Measurements from ENCODE around the gene TRAT1. TPM values are rescaled to one million over a fixed set of nuclear protein-coding genes. Genes with fewer than 3 reads are reported as not detected.

Gene TRAT1
- total RNA-seq, 2 experiments from 2014 or later: 13.8 to 15.5 TPM

DNA sequence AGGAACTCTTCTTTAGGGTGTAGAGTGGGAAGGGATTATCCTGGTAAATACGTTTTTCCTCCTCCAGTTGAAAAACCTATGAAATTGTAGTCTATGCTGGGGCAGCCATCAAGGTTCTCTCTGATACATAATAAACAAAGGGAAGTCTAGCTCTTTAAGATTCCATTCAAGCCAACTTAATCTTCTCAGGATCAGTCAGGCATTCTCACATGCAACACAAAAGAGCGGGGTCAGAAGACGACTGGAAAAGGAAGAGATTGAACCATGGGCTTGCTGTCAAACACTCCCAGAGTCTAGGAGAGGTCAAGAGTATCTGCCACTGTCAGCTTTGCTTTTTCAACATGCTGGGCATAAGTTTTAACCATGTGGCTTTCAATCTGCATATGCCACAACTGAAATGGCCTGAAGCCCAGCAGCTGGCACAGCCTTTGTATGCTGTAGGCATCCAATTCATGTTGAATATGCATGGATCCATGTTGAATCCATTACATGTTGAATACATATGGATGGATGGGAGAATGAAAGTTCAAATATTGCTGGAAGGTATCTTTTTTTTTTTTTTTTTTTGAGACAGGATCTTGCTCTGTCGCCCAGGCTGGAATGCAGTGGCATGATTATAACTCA is 8.5 kb downstream of the TRAT1 start:
- no peaks in the 10 kb centered on the region for H3K9me3 Mint-ChIP-seq
- DNase-seq: no peak
- POLR2A ChIA-PET: interaction anchor here (1.1 kb wide), 2 partner anchors 10 to 11 kb away, joined by 3 to 5 read pairs; no protein-coding TSS in a partner anchor
- peaks cover 90% of the 10 kb centered on the region for H3K4me1 Mint-ChIP-seq (ENCODE audit: low read depth)
- H3K4me3 Mint-ChIP-seq: no peak overlapping the region
- intact Hi-C loops (cut with micrococcal nuclease): no loop called here
- H3K27me3 Mint-ChIP-seq: no peaks in the 10 kb centered on the region
- TF ChIP-seq, protein P1, sequence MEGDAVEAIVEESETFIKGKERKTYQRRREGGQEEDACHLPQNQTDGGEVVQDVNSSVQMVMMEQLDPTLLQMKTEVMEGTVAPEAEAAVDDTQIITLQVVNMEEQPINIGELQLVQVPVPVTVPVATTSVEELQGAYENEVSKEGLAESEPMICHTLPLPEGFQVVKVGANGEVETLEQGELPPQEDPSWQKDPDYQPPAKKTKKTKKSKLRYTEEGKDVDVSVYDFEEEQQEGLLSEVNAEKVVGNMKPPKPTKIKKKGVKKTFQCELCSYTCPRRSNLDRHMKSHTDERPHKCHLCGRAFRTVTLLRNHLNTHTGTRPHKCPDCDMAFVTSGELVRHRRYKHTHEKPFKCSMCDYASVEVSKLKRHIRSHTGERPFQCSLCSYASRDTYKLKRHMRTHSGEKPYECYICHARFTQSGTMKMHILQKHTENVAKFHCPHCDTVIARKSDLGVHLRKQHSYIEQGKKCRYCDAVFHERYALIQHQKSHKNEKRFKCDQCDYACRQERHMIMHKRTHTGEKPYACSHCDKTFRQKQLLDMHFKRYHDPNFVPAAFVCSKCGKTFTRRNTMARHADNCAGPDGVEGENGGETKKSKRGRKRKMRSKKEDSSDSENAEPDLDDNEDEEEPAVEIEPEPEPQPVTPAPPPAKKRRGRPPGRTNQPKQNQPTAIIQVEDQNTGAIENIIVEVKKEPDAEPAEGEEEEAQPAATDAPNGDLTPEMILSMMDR (IDR thresholded peaks at IDR 0.05): no peak
- H3K36me3 Mint-ChIP-seq (ENCODE audit: low read depth): peaks cover 43% of the 10 kb centered on the region
- peak overlapping the region; percentile 44 for H3K27ac Mint-ChIP-seq
- no peak for ATAC-seq
- CTCF ChIA-PET: interaction anchor here (1.5 to 5.0 kb wide), 3 partner anchors 11 to 169 kb away, joined by 4 to 31 read pairs (median 6); no protein-coding TSS in a partner anchor

DNA sequence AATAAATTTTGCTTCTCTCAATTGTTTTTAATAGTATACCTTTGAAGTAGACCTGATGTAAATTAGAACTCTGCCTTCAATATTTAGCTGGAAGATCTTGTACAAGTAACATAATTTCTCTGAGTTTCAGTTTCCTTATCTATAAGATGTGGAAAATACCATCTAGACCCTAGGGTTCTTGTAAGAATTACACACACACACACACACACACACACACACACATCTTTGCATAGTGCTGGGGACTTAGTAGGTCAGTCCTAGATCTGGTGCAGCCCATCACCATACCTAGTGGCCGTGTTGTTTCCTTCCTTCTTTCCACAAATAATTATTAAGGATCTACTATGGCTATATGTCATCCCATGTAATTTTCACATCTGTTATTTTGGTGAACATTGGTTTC is 11.0 kb downstream of the TRAT1 start:
- Mint-ChIP-seq H3K9me3 (no peaks in the 10 kb centered on the region), H3K4me3 (peak overlapping the region; percentile 34), H3K27ac (peak overlapping the region; percentile 79), H3K27me3 (no peaks in the 10 kb centered on the region), H3K4me1 (ENCODE audit: low read depth) (peaks cover 87% of the 10 kb centered on the region), H3K36me3 (ENCODE audit: low read depth) (peaks cover 39% of the 10 kb centered on the region)
- ATAC-seq: peak; percentile 16
- intact Hi-C loops (cut with micrococcal nuclease): no loop called here
- DNase-seq: peak; percentile 45
- TF ChIP-seq, protein P1 (IDR thresholded peaks at IDR 0.05): no peak
- ChIA-PET POLR2A (interaction anchor here (1.2 to 2.4 kb wide), 5 partner anchors 9 to 244 kb away, joined by 4 to 10 read pairs (median 5); partner anchors contain the start of gene TRAT1), CTCF (interaction anchor here (1.1 to 5.0 kb wide), 5 partner anchors 9 to 171 kb away, joined by 4 to 31 read pairs (median 5); no protein-coding TSS in a partner anchor)

DNA sequence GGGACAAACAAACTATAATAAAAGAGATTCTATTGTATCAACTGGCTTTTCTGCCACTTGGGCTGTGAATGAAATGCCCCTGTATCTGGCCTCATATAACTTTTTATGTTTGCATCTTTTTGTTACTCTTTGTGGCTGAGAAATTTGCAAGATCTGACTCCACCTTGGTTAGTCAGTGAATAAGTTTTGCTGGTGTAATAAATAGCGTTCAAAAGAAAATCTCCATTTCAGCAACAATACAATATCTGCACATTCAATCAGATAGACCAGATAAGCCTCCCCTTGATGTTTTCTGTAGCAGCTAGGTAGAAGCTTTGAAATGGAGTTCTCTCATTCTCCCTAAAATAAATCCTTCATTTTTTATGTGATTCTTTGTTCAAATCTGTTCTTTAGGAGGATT is 12.0 kb downstream of the TRAT1 start:
- H3K4me3 Mint-ChIP-seq: peak overlapping the region; percentile 34
- H3K27ac Mint-ChIP-seq: peak overlapping the region; percentile 79
- ATAC-seq (peak; percentile 28), DNase-seq (no peak)
- peaks cover 37% of the 10 kb centered on the region for H3K36me3 Mint-ChIP-seq (ENCODE audit: low read depth)
- POLR2A ChIA-PET: interaction anchor here (0.6 to 2.4 kb wide), 5 partner anchors 10 to 626 kb away, joined by 3 to 10 read pairs (median 4); partner anchors contain the start of gene TRAT1
- CTCF ChIA-PET: interaction anchor here (1.2 to 5.0 kb wide), 6 partner anchors 10 to 81 kb away, joined by 3 to 31 read pairs (median 6); no protein-coding TSS in a partner anchor
- no peaks in the 10 kb centered on the region for H3K27me3 Mint-ChIP-seq
- H3K9me3 Mint-ChIP-seq: no peaks in the 10 kb centered on the region
- TF ChIP-seq, protein P1 (IDR thresholded peaks at IDR 0.05): no peak
- H3K4me1 Mint-ChIP-seq (ENCODE audit: low read depth): peaks cover 88% of the 10 kb centered on the region
- intact Hi-C loops (cut with micrococcal nuclease): no loop called here

DNA sequence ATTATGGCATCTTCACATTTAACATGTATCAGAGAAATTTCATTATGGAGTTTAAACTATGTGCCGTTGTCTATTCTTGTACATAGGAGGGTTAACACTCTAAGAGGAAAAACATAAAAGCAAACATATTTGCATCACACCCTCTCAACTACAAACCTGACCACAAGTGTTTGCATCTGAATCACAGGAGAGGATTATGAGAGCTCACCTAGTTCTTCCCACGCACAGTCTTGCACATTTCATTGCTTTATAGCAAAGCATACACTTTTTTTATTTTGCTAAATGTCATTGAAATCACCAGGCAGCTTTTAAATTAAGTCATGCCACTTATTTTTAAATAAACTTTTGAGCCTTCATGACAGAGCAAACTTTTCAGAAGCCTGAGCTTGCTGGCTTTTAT is 12.5 kb downstream of the TRAT1 start:
- no peaks in the 10 kb centered on the region for H3K27me3 Mint-ChIP-seq
- H3K36me3 Mint-ChIP-seq (ENCODE audit: low read depth): peaks cover 36% of the 10 kb centered on the region
- POLR2A ChIA-PET: interaction anchor here (1.3 to 2.4 kb wide), 2 partner anchors 14 kb away, joined by 3 to 10 read pairs; no protein-coding TSS in a partner anchor

More for the DNA sequence above, 12.5 kb downstream of the TRAT1 start:
- Mint-ChIP-seq H3K4me1 (ENCODE audit: low read depth) (peaks cover 86% of the 10 kb centered on the region), H3K4me3 (peak overlapping the region; percentile 68), H3K9me3 (no peaks in the 10 kb centered on the region), H3K27ac (peak overlapping the region; percentile 79)
- intact Hi-C loops (cut with micrococcal nuclease): loop anchor here (5.0 kb wide), 1 partner anchor 67 kb away; no protein-coding TSS in a partner anchor
- DNase-seq (peak; percentile 75), ATAC-seq (peak; percentile 72)
- TF ChIP-seq, protein P1 (IDR thresholded peaks at IDR 0.05): no peak
- CTCF ChIA-PET: interaction anchor here (1.2 to 5.0 kb wide), 7 partner anchors 8 to 80 kb away, joined by 3 to 31 read pairs (median 6); no protein-coding TSS in a partner anchor
